GM19463 (cell line): Measurements from ENCODE around the gene IFNL1.
"Not testable (repeated sequence)": the region's sequence is repeated elsewhere in the genome, so short reads cannot be mapped to it uniquely, and the experiment has no call there.

Source experiments
- ATAC-seq: cut with Tn5 transposase; IDR thresholded peaks from one replicate; pipeline ENCODE4 v1.9.1; 2021; ENCODE audit warnings: mild to moderate bottlenecking, moderate library complexity; ENCODE audit not compliant: unreplicated experiment

Gene IFNL1

GRCh38 chr19:39269369-39269768 is 26.8 kb upstream of the IFNL1 start:
- not testable (repeated sequence) for ATAC-seq

- no peak for ATAC-seq
These were observed 26.0 kb upstream of the IFNL1 start for GRCh38 chr19:39270036-39270871.

GRCh38 chr19:39273859-39274258 is 22.3 kb upstream of the IFNL1 start:
- not testable (repeated sequence) for ATAC-seq

GRCh38 chr19:39275578-39275977 is 20.6 kb upstream of the IFNL1 start:
- no peak for ATAC-seq

- ATAC-seq = no peak
These were observed 19.5 kb upstream of the IFNL1 start for GRCh38 chr19:39276740-39277139.

- ATAC-seq = no peak
These were observed 18.6 kb upstream of the IFNL1 start for GRCh38 chr19:39277598-39277997.

- ATAC-seq = no peak
These were observed 14.2 kb upstream of the IFNL1 start for GRCh38 chr19:39282021-39282420.

GRCh38 chr19:39284032-39284431 is 12.2 kb upstream of the IFNL1 start:
- no peak for ATAC-seq

GRCh38 chr19:39293394-39293793 is 2.8 kb upstream of the IFNL1 start:
- ATAC-seq = no peak

GRCh38 chr19:39296906-39297305 is 699 bp downstream of the IFNL1 start:
- ATAC-seq = no peak

GRCh38 chr19:39297931-39298634 is 1.9 kb downstream of the IFNL1 start:
- no peak for ATAC-seq

- ATAC-seq = no peak
These were observed 3.2 kb downstream of the IFNL1 start for GRCh38 chr19:39299404-39299803.

GRCh38 chr19:39299832-39300231 is 3.6 kb downstream of the IFNL1 start:
- no peak for ATAC-seq

GRCh38 chr19:39301021-39301420 is 4.8 kb downstream of the IFNL1 start:
- no peak for ATAC-seq

GRCh38 chr19:39301562-39301961 is 5.4 kb downstream of the IFNL1 start:
- no peak for ATAC-seq

GRCh38 chr19:39303373-39304184 is 7.4 kb downstream of the IFNL1 start:
- no peak for ATAC-seq

GRCh38 chr19:39304185-39304513 is 7.9 kb downstream of the IFNL1 start:
- ATAC-seq = no peak

- ATAC-seq = no peak
These were observed 8.7 kb downstream of the IFNL1 start for GRCh38 chr19:39304701-39305571.

- ATAC-seq = no peak
These were observed 9.9 kb downstream of the IFNL1 start for GRCh38 chr19:39306075-39306474.

- no peak for ATAC-seq
These were observed 11.0 kb downstream of the IFNL1 start for GRCh38 chr19:39307046-39307821.
